Kidney tubule cell (primary cell): ENCODE results near the gene DTX2.
"Not testable (repeated sequence)": the region's sequence is repeated elsewhere in the genome, so short reads cannot be mapped to it uniquely, and the experiment has no call there.

Experiments used
- DNase-seq: peaks from one replicate; pipeline ENCODE4 v3.0.0-alpha.2; 2018; ENCODE audit warnings: low spot score

Gene DTX2

GRCh38 chr7:76512941-76513816 is 51.7 kb downstream of the DTX2 start:
- DNase-seq: peak; percentile 2

DNA sequence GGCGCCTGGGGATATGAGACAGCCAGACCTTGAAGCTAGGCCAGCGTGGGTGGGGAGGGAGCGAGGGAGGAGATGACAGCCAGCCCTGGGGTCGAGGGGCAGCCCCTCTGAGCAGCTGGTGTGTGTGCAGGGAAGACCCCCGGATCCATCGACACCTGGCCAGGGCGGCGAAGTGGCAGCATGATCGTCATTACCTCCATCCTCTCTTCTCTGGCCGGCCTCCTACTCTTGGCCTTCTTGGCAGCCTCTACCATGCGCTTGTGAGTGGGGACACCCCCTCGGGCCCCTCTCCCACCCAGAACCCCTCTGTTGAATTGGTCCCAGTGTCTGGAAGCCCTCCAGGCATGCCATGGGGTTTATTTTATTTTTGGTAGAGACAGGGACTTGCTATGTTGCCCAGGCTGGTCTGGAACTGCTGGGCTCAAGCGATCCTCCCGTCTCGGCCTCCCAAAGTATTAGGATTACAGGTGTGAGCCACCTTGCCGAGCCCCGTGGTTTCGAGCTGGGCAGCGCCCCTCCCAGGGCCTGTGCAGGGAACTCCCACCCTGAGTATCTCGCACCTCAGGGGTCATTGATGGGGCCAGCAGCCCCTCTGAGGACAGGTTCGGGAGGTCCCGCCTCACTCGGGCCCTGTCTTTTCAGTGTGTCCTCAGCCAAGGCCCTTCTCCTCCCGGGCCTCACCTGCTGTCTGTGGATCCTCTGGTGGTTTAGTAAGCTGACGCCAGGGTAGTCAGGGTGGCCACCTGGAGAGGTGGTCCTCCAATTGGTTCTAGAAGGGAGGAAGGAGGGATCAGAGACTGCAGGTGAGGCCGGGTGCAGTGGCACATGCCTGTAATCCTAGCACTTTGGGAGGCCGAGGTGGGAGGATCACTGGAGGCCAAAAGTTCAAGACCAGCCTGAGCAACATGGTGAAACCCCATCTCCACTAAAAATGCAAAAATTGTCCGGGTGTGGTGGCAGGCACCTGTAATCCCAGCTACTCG is 52.6 kb downstream of the DTX2 start:
- peak; percentile 0 for DNase-seq

- peak; percentile 0 for DNase-seq
These were observed 53.6 kb downstream of the DTX2 start for GRCh38 chr7:76514926-76515771.

DNA sequence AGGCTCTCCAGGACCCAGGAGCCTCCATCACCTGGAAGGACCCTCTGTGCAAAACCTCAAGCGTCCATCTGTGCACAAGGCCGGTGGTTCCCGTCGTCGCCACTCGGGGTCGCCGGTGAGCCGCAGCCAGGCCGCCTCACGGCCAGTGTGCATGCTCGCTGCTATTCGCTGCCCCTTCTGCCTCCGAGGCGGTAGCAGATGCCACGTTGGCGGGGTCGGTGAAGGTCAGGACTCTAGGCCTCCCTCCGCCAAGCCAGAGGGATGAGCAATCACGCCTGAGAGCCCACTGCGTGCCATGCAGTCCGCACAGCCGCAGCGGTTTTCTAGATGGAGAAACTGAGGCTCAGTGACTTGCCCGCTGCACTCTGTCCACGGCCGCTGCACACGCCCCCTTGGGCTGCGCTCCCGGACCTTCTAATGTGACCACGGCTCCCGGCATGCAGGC is 54.5 kb downstream of the DTX2 start:
- peak; percentile 54 for DNase-seq

DNA sequence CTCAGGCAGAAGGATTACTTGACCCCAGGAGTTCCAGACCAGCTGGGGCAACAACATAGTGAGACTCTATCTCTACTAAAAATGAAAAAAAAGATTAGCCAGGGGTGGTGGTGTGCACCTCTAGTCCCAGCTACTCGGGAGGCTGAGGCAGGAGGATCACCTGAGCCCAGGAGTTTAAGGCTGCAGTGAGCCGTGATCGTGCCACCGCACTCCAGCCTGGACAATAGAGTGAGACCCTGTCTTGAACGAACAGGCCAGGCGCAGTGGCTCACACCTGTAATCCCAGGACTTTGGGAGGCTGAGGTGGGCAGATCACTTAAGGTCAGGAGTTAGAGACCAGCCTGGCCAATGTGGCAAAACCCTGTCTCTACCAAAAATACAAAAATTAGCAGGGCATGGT is 55.4 kb downstream of the DTX2 start:
- DNase-seq: not testable (repeated sequence)

DNA sequence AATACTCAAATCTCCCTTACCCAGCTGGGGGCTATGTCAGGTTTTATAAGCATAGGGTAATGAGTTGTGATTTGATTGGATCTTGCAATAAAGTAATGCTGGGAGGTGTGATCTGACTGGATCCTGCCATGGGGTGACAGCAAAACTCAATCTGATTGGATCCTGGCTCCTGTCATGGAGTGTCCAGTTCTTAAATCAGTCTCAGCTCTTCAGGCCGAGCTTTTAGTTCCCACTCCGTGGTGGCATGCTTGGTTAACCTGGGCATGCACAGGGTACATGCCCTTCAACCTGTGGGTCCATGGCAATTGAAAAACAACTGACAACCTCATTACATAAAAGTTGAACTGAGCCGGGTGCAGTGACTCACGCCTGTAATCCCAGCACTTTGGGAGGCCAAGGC is 64.7 kb downstream of the DTX2 start:
- not testable (repeated sequence) for DNase-seq

DNA sequence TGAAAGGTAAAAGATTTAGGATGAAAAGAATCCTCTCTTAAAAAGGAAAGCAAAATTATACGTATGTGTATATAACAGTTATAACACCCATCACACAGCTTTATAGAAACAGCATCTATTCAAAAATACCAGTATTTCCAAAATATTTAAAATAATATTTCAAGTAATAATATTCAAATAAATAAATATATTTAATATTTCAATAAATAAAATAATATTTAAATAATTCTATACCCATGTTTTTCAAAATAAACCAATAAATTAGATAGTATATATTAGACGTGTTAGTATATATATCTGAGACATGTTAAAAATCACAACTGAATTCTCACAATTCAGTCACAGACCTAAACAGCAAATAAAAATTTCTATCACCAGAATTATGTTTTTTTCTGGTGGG is 70.1 kb downstream of the DTX2 start:
- DNase-seq: not testable (repeated sequence)

DNA sequence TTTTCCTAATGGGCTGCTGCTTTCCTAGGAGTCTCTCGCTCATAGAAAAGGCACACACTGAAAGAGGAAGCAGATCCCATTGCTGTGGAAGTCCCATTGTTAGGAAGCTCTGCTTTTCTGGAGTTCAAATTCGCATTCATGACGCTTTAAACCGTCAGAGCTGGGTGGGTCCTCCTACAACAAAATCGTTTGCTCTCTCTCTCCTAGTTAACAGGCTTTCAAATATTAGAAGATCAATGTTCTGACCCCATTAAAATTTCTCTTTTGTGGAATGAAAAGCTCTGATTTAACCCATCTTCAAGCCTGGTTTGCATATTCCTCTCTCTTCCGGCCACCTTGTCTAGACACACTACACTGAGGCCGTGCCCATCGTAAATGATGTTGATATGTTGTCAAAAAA is 81.7 kb downstream of the DTX2 start, which contains the start of gene SPDYE16:
TSS of gene SPDYE16 (minus strand) at position 101 of the 400 bp plus-strand sequence. CDS start 1,838 bp downstream, outside the sequence.
- DNase-seq: not testable (repeated sequence)

GRCh38 chr7:76549025-76549854 is 87.7 kb downstream of the DTX2 start:
- peak; percentile 94 for DNase-seq

DNA sequence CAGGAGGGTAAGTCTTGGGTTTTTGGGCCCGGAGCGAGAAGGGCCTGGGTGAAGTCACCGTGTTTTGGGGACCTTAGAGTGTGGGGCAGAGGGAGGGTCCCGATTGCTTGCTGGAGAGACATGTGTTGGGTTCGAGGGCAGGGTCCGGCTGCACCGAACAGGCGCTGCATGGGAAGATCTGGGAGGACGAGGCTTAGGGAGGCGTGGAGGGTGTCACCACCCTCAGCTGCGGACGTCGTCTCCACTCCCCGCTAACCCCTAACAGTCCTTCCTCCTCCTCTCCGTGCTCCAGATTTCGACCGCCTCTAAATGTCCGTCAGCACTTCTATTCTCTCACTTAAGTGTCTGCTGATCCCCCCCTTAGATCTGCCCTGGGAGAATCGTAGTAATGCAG is 88.3 kb downstream of the DTX2 start:
- not testable (repeated sequence) for DNase-seq

DNA sequence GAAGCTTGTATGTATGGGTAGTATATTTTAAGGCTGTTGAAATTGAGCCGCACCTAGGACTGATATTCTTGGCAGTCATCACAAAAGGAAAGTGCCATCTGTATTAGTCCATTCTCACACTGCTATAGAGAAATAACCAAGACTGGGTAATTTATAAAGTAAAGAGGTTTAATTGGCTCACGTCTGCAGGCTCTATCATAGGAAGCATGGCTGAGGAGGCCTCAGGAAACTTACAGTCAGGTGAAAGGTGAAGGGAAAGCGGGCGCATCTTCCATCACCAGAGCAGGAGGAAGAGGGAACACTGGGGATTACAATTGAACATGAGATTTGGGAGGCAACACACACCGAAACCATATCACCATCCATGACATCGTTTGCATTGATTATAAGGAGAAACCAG is 90.5 kb downstream of the DTX2 start:
- not testable (repeated sequence) for DNase-seq
